ENCODE results near the gene DCLK1.

- TF ChIP-seq REST (IDR thresholded peaks at IDR 0.05; ENCODE audit: insufficient read depth in 1 of 2, low read depth in 2 of 2, low read length in 2 of 2) (no peak), POLR2AphosphoS5 (IDR thresholded peaks at IDR 0.05; ENCODE audit: low read depth, low read length) (no peak), SIN3A (IDR thresholded peaks at IDR 0.05; ENCODE audit: borderline replicate concordance, insufficient read depth, low read length) (no peak), TAF1 (IDR thresholded peaks at IDR 0.05; ENCODE audit: borderline replicate concordance, insufficient read depth, low read length) (no peak)
Observed at GRCh38 chr13:35818633-35819067, 312.5 kb downstream of the DCLK1 start.
